IPS DF 19.7 (cell line): Measurements from ENCODE around the gene RHO.
"Not testable (repeated sequence)": the region's sequence is repeated elsewhere in the genome, so short reads cannot be mapped to it uniquely, and the experiment has no call there.

Experiments used
- DNase-seq: peaks from one replicate; pipeline ENCODE4 v3.0.0-alpha.2; 2013; ENCODE audit warnings: low read depth, low spot score

RHO gene

DNA sequence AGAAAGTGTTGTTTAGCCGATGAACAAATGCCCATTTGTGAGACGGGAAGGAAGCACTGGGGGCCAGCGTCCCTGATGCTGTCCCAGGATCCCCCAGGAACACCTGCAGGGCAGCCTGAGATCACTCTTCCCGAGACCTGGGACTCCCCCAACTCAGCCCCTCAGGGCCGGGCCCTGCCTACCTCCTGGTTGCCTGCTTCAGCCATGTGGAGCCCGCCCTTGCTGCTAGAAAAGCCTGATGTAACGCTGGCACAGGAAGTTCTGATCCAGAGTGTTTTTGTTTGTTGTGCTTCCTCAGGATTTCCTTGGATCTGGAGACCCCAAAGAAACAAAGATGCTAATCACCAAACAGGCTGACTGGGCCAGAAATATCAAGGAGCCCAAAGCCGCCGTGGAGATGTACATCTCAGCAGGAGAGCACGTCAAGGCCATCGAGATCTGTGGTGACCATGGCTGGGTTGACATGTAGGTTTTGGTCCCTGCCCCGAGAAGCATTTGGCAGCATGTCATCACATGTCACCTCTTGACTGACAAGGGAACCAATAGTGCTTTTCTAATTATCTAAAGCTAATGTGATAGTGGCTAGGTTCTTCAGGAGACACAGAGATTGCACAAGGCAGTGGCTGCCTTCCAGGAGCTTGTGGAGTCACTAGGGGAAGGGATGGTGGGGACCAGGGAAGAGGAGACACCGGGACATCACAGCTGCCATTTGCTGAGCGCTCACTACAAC, 28.7 kb upstream of the RHO start:
- DNase-seq: not testable (repeated sequence)

GRCh38 chr3:129500334-129500658, 28.1 kb upstream of the RHO start:
- DNase-seq: no peak

GRCh38 chr3:129501630-129502029, 26.8 kb upstream of the RHO start:
- DNase-seq: no peak

- no peak for DNase-seq
These were observed 25.6 kb upstream of the RHO start for GRCh38 chr3:129502641-129503408.

DNA sequence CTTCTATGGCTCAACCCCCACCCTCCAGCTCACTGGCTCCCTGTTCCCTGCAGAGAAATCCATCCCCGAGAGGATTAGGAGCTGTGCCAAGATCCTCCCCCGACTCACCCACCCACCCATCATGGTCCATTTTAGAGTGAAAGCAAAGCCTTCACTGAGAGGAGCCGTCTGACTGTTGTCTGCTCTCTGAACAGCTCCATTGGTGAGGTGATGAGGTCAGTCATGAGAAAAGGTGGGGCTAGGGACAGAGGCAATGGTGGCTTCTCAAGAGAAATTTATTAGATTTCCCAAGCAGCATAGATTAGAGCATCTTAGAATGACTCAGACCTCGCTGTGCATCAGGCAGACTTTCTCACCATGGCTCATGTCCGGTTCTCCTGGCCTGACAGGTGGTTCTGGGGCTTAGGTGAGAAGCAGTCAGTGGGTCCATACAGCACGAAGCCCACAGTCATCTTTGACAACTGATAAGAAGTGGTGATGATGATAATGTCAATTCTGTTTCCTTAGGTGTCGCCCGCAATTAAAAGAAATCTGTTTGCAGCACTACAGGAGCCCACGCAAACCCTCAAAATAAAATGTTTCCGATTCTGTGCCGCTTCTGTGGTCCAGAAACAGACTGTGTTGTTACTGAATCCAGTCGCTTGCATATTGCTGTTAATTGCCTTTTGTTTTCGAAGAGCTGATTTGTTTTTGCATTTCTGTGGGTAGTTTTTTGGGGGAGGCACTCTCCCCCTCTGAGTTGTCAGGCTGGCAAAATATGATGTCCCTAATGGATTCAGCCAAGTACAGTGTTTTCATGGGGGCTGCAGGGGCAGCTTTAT, 24.8 kb upstream of the RHO start:
- DNase-seq: no peak

DNA sequence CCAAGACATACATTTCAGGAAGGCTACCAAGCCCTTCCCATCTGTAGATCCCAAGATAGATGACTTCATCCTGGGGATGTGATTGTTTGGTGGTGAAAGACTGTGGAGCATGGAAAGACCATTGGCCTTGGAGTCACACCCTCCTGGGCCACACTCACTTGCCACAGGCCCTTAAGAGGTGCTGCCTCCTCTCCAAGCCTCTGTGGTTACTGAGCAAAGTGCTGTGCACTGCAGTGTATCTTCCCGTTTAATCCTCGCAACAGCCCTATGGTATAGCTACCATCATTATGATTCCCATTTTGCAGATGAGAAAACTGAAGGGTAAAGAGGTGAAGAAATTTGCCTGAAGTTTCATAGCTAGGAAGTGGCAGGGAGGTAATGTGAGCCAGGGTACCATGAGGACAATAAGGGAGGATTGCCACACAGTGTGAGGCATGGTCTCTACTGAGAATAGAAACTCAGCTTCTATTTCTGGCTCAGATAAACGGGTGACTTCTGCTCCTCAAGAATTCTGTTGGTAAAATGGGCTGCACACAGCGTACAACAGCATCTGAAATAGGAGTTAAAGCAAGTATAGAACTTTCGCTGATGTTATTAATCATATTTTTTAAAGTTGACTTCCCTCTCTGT, 23.9 kb upstream of the RHO start:
- no peak for DNase-seq

DNA sequence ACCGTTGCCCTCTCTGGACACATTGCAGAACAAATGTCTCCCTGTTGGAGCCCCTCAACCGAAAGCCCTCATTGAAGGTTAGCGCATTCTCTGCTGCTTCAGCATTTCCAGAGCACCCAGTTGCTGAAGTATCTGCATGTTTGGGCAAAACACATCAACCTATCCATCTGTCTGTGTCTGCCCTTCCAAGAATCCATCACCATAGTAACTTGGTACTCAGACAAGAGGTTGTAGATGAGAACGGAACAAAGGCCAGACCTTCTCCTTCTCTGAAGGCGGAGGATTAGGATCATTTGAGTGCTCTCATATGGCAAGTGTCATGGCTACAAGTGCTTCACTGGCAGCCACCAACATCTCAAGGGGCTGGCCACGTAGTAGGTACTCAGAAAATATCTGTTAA, 23.1 kb upstream of the RHO start:
- DNase-seq: no peak

DNA sequence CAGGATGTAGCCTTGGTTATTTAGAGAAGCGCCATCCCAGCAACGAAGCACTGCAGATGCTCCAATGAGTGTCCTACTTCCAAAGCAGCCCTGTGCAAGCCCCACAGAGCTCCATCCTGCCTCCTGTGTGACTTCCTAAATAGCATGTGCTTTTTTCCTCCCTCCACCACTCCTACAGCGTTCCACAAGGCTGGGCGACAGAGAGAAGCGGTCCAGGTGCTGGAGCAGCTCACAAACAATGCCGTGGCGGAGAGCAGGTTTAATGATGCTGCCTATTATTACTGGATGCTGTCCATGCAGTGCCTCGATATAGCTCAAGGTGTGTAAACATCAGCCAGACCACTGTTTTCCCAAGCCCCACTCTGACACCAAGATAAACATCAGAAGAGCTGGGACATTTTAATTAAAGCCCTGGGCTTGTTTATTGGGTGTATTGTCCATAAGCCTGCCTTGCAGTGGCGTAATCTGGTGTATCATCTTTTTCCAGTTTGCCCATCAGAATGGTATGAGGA, 22.2 kb upstream of the RHO start:
- DNase-seq: no peak

GRCh38 chr3:129507181-129507831, 21.1 kb upstream of the RHO start:
- DNase-seq: no peak

- DNase-seq: no peak
These were observed 15.8 kb upstream of the RHO start for GRCh38 chr3:129512595-129512994.

DNA sequence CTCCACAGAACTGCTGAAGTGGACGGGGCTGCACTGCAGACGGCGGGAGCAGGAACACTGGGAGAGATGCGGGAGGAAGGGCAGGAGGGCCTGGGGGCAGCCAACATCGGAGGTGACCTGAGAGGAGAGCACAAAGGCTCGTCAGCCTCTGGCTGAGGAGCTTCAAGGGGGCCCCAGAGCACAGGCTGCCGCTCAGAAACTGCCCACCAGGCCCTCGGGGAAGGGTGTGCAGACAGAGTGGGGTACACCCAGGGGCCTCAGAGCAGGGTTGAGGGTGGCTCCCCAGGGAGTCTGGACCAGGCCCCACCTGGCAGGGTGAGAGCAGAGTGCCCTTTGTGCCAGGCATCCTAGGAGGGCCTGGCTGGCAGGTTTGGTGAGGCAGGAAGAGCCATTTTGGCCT, 14.7 kb upstream of the RHO start:
- no peak for DNase-seq

GRCh38 chr3:129514110-129514509, 14.3 kb upstream of the RHO start:
- DNase-seq: no peak

DNA sequence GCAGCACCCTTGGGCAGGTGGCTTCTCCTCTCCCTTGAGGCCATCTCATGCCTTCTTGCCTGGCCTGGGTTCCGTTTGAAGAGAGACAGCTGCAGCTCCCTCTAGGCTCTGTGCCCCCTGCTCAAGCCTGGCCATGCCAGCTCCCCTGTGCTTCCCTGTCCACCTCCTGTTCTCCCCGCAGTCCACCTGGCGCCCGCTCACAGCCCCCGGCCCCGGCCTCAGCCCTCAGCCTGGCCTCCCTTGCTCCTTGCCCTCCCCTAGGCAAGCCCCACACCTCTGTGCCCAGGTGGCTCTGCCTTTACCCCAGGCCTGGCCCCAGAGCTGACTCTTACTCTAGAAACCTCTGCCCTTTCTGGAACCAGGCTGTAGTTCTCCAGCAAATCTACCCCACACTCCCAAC, 13.9 kb upstream of the RHO start:
- no peak for DNase-seq

GRCh38 chr3:129515108-129515820, 13.2 kb upstream of the RHO start:
- not testable (repeated sequence) for DNase-seq

DNA sequence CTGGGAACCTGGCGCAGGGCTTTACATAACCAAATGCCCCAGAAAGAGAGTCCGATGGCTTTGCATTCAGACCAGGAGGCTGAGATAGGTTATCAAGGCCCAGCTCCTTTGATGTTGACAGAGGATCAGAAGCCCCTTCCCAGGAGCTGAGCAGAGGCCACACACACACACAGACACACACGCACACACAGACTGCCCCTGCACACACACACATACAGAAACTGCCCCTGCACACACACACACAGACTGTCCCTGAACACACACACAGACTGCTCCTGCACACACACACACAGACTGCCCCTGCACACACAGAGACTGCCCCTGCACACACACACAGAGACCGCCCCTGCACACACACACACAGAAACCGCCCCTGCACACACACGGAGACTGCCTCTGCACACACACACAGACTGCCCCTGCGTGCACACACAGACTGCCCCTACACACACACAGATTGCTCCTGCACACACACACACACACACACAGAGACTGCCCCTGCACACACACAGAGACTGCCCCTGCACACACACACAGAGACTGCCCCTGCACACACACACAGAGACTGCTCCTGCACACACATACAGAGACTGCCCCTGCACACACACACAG, 12.5 kb upstream of the RHO start:
- not testable (repeated sequence) for DNase-seq

GRCh38 chr3:129517516-129517915, 10.9 kb upstream of the RHO start:
- no peak for DNase-seq

DNA sequence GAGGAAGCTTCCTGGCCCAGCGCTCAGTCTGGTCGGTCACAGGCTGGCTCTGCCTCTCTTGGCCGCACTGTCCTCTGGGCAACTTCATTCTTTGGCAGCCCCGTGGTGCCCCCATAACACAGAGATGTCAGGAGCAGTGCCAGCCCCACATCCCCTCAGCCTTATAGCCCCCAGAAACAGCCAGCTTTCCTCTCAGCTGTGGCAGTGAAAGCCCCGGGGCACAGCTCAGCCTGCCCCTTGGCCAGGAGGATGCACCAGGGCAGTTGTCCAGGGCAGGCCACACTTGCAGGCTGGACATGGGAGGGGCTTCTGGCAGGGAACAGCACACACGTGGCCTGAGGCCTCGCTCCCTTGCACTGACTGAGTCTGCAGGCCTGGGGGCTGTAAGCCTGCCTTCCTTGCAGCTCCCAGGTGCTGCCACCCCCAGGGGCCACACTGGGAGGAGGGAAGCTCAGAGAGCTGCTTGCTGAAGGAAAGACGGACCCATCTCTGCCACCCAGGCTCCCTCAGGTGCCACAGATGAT, 10.3 kb upstream of the RHO start:
- no peak for DNase-seq

- no peak for DNase-seq
These were observed 9.9 kb upstream of the RHO start for GRCh38 chr3:129518581-129518980.

DNA sequence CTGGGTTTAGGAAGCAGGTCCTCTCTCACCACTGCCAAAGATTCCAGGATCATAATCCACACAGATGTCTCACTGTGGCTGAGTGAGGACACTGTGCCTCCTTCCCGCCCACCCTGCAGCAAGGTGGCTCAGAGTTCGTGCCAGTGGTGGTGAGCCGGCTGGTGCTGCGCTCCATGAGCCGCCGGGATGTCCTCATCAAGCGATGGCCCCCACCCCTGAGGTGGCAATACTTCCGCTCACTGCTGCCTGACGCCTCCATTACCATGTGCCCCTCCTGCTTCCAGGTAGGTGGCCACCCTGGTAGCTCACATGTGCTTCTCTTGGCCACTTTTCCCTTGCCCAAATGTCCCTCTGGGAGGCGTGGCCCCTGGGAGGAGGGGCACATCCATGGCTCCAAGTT, 9.0 kb upstream of the RHO start:
- no peak for DNase-seq
